ENCODE data around the gene DUSP10. TPM values are rescaled to one million over a fixed set of nuclear protein-coding genes. Genes with fewer than 3 reads are reported as not detected.

The DUSP10 gene
- total RNA-seq, 2 donors from 2014 or later = 43.3 to 85.2 TPM

GRCh38 chr1:221735999-221736398 lies 5.9 kb downstream of the DUSP10 start:
- ATAC-seq (no peak), DNase-seq (ENCODE audit: low spot score) (no peak)
- Mint-ChIP-seq H3K27me3 (no peaks in the 10 kb centered on the region), H3K36me3 (peaks cover 58% of the 10 kb centered on the region), H3K9me3 (no peaks in the 10 kb centered on the region), H3K4me1 (ENCODE audit: low read depth in 2 of 2) (peaks cover 44 to 70% of the 10 kb centered on the region in 2 donors), H3K4me3 (no peak overlapping the region), H3K27ac (peak overlapping the region in 1 of 2 donors; percentile 34)

GRCh38 chr1:221734187-221734586 lies 7.7 kb downstream of the DUSP10 start:
- ATAC-seq = no peak
- Mint-ChIP-seq H3K27ac (peak overlapping the region; percentile 2 to 47), H3K9me3 (no peaks in the 10 kb centered on the region), H3K4me1 (ENCODE audit: low read depth in 2 of 2) (peaks cover 56 to 72% of the 10 kb centered on the region in 2 donors), H3K4me3 (peak overlapping the region; percentile 56), H3K36me3 (peaks cover 54% of the 10 kb centered on the region), H3K27me3 (no peaks in the 10 kb centered on the region)
- DNase-seq (ENCODE audit: low spot score) = no peak

- peaks cover 47% of the 10 kb centered on the region for H3K36me3 Mint-ChIP-seq
These were observed 9.8 kb downstream of the DUSP10 start for GRCh38 chr1:221732052-221732451.

GRCh38 chr1:221729771-221730330 lies 12.0 kb downstream of the DUSP10 start:
- peak overlapping the region in 1 of 2 donors; percentile 95 for H3K27ac Mint-ChIP-seq

More at GRCh38 chr1:221732052-221732451, 9.8 kb downstream of the DUSP10 start:
- Mint-ChIP-seq H3K4me3 (no peak overlapping the region), H3K9me3 (no peaks in the 10 kb centered on the region), H3K4me1 (ENCODE audit: low read depth in 2 of 2) (peaks cover 72 to 77% of the 10 kb centered on the region in 2 donors), H3K27ac (no peak overlapping the region), H3K27me3 (no peaks in the 10 kb centered on the region)
- DNase-seq (ENCODE audit: low spot score) = no peak
- no peak for ATAC-seq

GRCh38 chr1:221728037-221728505 lies 13.8 kb downstream of the DUSP10 start:
- no peak for ATAC-seq
- H3K27ac Mint-ChIP-seq = peak overlapping the region; percentile 95 to 98
- no peaks in the 10 kb centered on the region for H3K27me3 Mint-ChIP-seq
- H3K9me3 Mint-ChIP-seq = no peaks in the 10 kb centered on the region
- DNase-seq (ENCODE audit: low spot score) = no peak
- peaks cover 43% of the 10 kb centered on the region for H3K36me3 Mint-ChIP-seq
- H3K4me3 Mint-ChIP-seq = peak overlapping the region; percentile 83
- peaks cover 73 to 82% of the 10 kb centered on the region in 2 donors for H3K4me1 Mint-ChIP-seq (ENCODE audit: low read depth in 2 of 2)

More at GRCh38 chr1:221729771-221730330, 12.0 kb downstream of the DUSP10 start:
- no peaks in the 10 kb centered on the region for H3K27me3 Mint-ChIP-seq
- no peaks in the 10 kb centered on the region for H3K9me3 Mint-ChIP-seq
- DNase-seq (ENCODE audit: low spot score) = no peak
- peak overlapping the region; percentile 5 for H3K4me3 Mint-ChIP-seq
- peaks cover 76 to 84% of the 10 kb centered on the region in 2 donors for H3K4me1 Mint-ChIP-seq (ENCODE audit: low read depth in 2 of 2)
- peaks cover 40% of the 10 kb centered on the region for H3K36me3 Mint-ChIP-seq
- no peak for ATAC-seq

GRCh38 chr1:221727146-221728036 lies 14.5 kb downstream of the DUSP10 start:
- Mint-ChIP-seq H3K36me3 (peaks cover 47% of the 10 kb centered on the region), H3K27ac (peak overlapping the region; percentile 95 to 98), H3K9me3 (no peaks in the 10 kb centered on the region), H3K4me1 (ENCODE audit: low read depth in 2 of 2) (peaks cover 74 to 84% of the 10 kb centered on the region in 2 donors), H3K27me3 (no peaks in the 10 kb centered on the region), H3K4me3 (peak overlapping the region; percentile 83)
- ATAC-seq (no peak), DNase-seq (ENCODE audit: low spot score) (no peak)

GRCh38 chr1:221725735-221726672 lies 15.9 kb downstream of the DUSP10 start:
- peaks cover 55% of the 10 kb centered on the region for H3K36me3 Mint-ChIP-seq
- no peaks in the 10 kb centered on the region for H3K9me3 Mint-ChIP-seq
- peak overlapping the region; percentile 83 for H3K4me3 Mint-ChIP-seq
- DNase-seq (ENCODE audit: low spot score) = no peak
- ATAC-seq = peak; percentile 83 to 86
- H3K27ac Mint-ChIP-seq = peak overlapping the region; percentile 95 to 98
- H3K4me1 Mint-ChIP-seq (ENCODE audit: low read depth in 2 of 2) = peaks cover 84 to 91% of the 10 kb centered on the region in 2 donors
- H3K27me3 Mint-ChIP-seq = no peaks in the 10 kb centered on the region

- H3K36me3 Mint-ChIP-seq = peaks cover 61% of the 10 kb centered on the region
- H3K4me3 Mint-ChIP-seq = peak overlapping the region; percentile 83
- H3K27me3 Mint-ChIP-seq = no peaks in the 10 kb centered on the region
- no peak for DNase-seq (ENCODE audit: low spot score)
- H3K4me1 Mint-ChIP-seq (ENCODE audit: low read depth in 2 of 2) = peaks cover 87 to 96% of the 10 kb centered on the region in 2 donors
- ATAC-seq = no peak
- peak overlapping the region; percentile 95 to 98 for H3K27ac Mint-ChIP-seq
- no peaks in the 10 kb centered on the region for H3K9me3 Mint-ChIP-seq
These were observed 16.8 kb downstream of the DUSP10 start for GRCh38 chr1:221724931-221725605.

GRCh38 chr1:221723848-221724236 lies 18.0 kb downstream of the DUSP10 start:
- DNase-seq (ENCODE audit: low spot score) (no peak), ATAC-seq (no peak)
- peak overlapping the region; percentile 29 for H3K4me3 Mint-ChIP-seq
- no peaks in the 10 kb centered on the region for H3K27me3 Mint-ChIP-seq
- H3K4me1 Mint-ChIP-seq (ENCODE audit: low read depth in 2 of 2) = peaks cover 90 to 98% of the 10 kb centered on the region in 2 donors
- H3K9me3 Mint-ChIP-seq = no peaks in the 10 kb centered on the region
- peak overlapping the region; percentile 30 to 92 for H3K27ac Mint-ChIP-seq
- H3K36me3 Mint-ChIP-seq = peaks cover 63% of the 10 kb centered on the region

GRCh38 chr1:221723018-221723847 lies 18.7 kb downstream of the DUSP10 start:
- Mint-ChIP-seq H3K4me1 (ENCODE audit: low read depth in 2 of 2) (peaks cover 89 to 98% of the 10 kb centered on the region in 2 donors), H3K27me3 (no peaks in the 10 kb centered on the region), H3K27ac (peak overlapping the region; percentile 30 to 92), H3K36me3 (peaks cover 64% of the 10 kb centered on the region), H3K4me3 (peak overlapping the region; percentile 52), H3K9me3 (no peaks in the 10 kb centered on the region)
- DNase-seq (ENCODE audit: low spot score) = no peak
- peak; percentile 28 to 44 for ATAC-seq

- H3K4me1 Mint-ChIP-seq (ENCODE audit: low read depth in 2 of 2) = peaks cover 85 to 93% of the 10 kb centered on the region in 2 donors
- H3K4me3 Mint-ChIP-seq = peak overlapping the region; percentile 52
- DNase-seq (ENCODE audit: low spot score) = no peak
- H3K27me3 Mint-ChIP-seq = no peaks in the 10 kb centered on the region
- H3K9me3 Mint-ChIP-seq = no peaks in the 10 kb centered on the region
- peak overlapping the region; percentile 30 to 92 for H3K27ac Mint-ChIP-seq
- ATAC-seq = no peak
- H3K36me3 Mint-ChIP-seq = peaks cover 60% of the 10 kb centered on the region
These were observed 19.5 kb downstream of the DUSP10 start for GRCh38 chr1:221722254-221723017.
